SU-DHL-6 (cell line): Measurements from ENCODE around the gene POLR3GL.

Experiments used
- H2AFZ ChIP-seq: fragments of 200-600 bp; sonication (generic); 2 replicates; pipeline ENCODE4 v1.6.1; 2014; ENCODE audit warnings: low read depth, mild to moderate bottlenecking, moderate library complexity, mixed read lengths, antibody characterized with exemption, low read length; ENCODE audit not compliant: severe bottlenecking
- H3F3A ChIP-seq: fragments of 200-600 bp; shearing (Covaris generic); 2 replicates; pipeline ENCODE4 v1.6.0; 2016; ENCODE audit warnings: antibody characterized with exemption, mild to moderate bottlenecking; ENCODE audit not compliant: insufficient read depth
- H3K27ac ChIP-seq: fragments of 200-600 bp; sonication (generic); 2 replicates; pipeline ENCODE4 v1.5.1; 2016; ENCODE audit warnings: low read depth, mild to moderate bottlenecking, low read length, moderate library complexity, mixed read lengths
- H3K27me3 ChIP-seq: fragments of 200-600 bp; sonication (generic), shearing (Covaris generic); 2 replicates; pipeline ENCODE4 v1.6.0; 2014; ENCODE audit warnings: mild to moderate bottlenecking, low read length
- H3K36me3 ChIP-seq: fragments of 200-600 bp; sonication (generic); 2 replicates; pipeline ENCODE4 v1.6.1; 2014; ENCODE audit warnings: mild to moderate bottlenecking, low read length, mixed read lengths
- H3K4me2 ChIP-seq: fragments of 300-600, 200-600 bp; shearing (Covaris generic), sonication (generic); 2 replicates; pipeline ENCODE4 v1.6.0; 2014; ENCODE audit warnings: low read length, low read depth, mild to moderate bottlenecking; ENCODE audit not compliant: poor library complexity, severe bottlenecking
- H3K4me3 ChIP-seq: fragments of 200-600 bp; sonication (generic); 2 replicates; pipeline ENCODE4 v1.5.1; 2014; ENCODE audit warnings: antibody characterized with exemption, low read length, mild to moderate bottlenecking, mixed read lengths; ENCODE audit not compliant: insufficient read depth, poor library complexity, severe bottlenecking
- H3K79me2 ChIP-seq: fragments of 200-600 bp; sonication (generic); 2 replicates; pipeline ENCODE4 v1.6.1; 2014; ENCODE audit warnings: mild to moderate bottlenecking, low read length, moderate library complexity; ENCODE audit not compliant: insufficient read depth
- H3K9ac ChIP-seq: fragments of 200-600 bp; sonication (generic); 2 replicates; pipeline ENCODE4 v1.7.0; 2014; ENCODE audit warnings: mild to moderate bottlenecking, low read length
- H3K9me2 ChIP-seq: fragments of 200-600 bp; sonication (generic); replicated peaks from 2 replicates; pipeline ENCODE4 v1.6.1; 2014; ENCODE audit warnings: low read length; ENCODE audit not compliant: insufficient read depth
- H3K9me3 ChIP-seq: fragments of 200-600 bp; sonication (generic); 2 replicates; pipeline ENCODE4 v1.6.1; 2014; ENCODE audit warnings: low read length, mixed read lengths; ENCODE audit not compliant: insufficient read depth
- H4K20me1 ChIP-seq: fragments of 200-600 bp; sonication (generic); 2 replicates; pipeline ENCODE4 v1.6.1; 2014; ENCODE audit warnings: low read depth, mild to moderate bottlenecking, antibody characterized with exemption, low read length, moderate library complexity, mixed read lengths
- EZH2phosphoT487 ChIP-seq: fragments of 200-600 bp; sonication (generic), shearing (Covaris generic); conservative IDR thresholded peaks from 2 replicates; pipeline ENCODE4 v1.6.1; 2018; ENCODE audit warnings: mild to moderate bottlenecking, antibody characterized with exemption, low read length, moderate library complexity, mixed read lengths
- TF ChIP-seq, protein P1 (sequence below): fragments of 200-600 bp; sonication (generic); IDR thresholded peaks from one replicate; pipeline ENCODE4 v1.5.1; 2017; ENCODE audit warnings: antibody characterized with exemption, mild to moderate bottlenecking, low read length, moderate library complexity; ENCODE audit not compliant: insufficient read depth, poor library complexity, severe bottlenecking

POLR3GL gene

DNA sequence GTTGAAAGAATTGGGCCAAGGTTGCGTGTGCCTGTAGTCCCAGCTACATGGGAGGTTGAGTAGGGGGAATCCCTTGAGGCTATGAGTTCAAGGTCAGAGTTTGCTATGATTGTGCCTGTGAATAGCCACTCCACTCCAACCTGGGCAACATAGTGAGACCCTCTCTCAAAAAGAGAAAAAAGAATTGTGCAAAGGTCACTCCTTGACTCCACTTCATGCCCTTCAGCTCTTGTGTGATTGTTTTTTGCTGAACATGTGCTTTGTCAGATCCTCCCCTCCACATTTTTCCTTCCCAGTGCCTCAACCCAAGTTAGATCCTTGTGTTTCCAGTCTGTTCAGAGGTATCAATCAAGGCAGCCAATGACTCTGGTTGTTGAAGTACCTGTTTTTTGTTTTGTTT is 23.4 kb downstream of the POLR3GL start:
- H3K27me3 ChIP-seq: no peaks in the 10 kb centered on the region
- H4K20me1 ChIP-seq: no peaks in the 10 kb centered on the region
- H3K4me2 ChIP-seq: no peak overlapping the region
- H3K27ac ChIP-seq: no peak overlapping the region
- H3K9me2 ChIP-seq: no peaks in the 10 kb centered on the region
- TF ChIP-seq, protein P1, sequence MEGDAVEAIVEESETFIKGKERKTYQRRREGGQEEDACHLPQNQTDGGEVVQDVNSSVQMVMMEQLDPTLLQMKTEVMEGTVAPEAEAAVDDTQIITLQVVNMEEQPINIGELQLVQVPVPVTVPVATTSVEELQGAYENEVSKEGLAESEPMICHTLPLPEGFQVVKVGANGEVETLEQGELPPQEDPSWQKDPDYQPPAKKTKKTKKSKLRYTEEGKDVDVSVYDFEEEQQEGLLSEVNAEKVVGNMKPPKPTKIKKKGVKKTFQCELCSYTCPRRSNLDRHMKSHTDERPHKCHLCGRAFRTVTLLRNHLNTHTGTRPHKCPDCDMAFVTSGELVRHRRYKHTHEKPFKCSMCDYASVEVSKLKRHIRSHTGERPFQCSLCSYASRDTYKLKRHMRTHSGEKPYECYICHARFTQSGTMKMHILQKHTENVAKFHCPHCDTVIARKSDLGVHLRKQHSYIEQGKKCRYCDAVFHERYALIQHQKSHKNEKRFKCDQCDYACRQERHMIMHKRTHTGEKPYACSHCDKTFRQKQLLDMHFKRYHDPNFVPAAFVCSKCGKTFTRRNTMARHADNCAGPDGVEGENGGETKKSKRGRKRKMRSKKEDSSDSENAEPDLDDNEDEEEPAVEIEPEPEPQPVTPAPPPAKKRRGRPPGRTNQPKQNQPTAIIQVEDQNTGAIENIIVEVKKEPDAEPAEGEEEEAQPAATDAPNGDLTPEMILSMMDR: no peak
- TF ChIP-seq EZH2phosphoT487: no peak
- H3K4me3 ChIP-seq: no peak overlapping the region
- no peak overlapping the region for H2AFZ ChIP-seq
- no peaks in the 10 kb centered on the region for H3K79me2 ChIP-seq
- H3K9ac ChIP-seq: no peak overlapping the region
- H3K36me3 ChIP-seq: no peaks in the 10 kb centered on the region
- no peaks in the 10 kb centered on the region for H3K9me3 ChIP-seq
- peaks cover 16% of the 10 kb centered on the region for H3F3A ChIP-seq

DNA sequence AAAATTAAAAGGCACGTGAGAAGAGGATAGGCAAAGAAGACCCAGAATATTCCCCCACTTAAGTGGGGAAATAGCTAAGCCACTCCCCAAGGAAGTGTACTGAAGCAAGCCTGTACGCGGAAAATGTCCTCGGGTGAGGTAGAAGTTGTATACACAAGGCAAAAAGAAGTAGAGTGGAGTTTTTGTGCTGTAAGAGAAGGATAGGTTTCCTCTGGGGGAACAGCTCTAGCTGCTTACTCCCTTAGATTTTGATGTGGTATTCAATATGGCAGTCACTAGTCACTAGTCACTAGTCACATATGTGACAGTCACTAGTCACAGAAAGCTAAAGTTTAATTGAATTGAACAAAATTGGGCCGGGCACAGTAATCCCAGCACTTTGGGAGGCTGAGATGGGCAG is 24.3 kb downstream of the POLR3GL start:
- no peak overlapping the region for H3K4me2 ChIP-seq

DNA sequence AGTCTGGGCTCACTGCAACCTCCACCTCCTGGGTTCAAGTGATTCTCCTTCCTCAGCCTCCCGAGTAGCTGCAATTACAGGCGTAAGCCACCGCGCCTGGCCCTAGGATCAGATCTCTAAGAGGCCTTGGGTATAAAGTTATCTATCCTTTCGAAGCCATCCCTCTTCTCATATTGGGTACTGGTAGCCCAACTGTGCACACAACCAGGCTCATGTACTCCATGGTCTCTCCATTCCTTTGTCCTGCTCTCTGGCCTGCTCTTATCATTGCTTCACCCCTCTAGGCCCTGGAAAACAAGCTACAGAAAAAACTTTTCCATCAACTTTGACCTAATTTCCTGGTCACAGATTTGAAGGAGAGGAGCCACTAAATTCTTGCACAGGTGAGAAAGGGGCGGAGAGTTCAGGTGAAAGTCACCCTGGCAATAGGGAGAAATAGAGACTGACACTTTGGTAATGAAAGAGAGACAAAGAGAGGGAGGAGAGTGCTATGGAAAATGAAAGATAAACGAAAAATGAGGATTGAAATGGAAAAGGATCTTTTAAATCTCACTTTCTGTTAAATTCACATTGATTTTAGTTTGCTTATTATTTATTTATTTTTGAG is 25.9 kb downstream of the POLR3GL start:
- no peak overlapping the region for H2AFZ ChIP-seq
- H3K9ac ChIP-seq: no peak overlapping the region
- peaks cover 5% of the 10 kb centered on the region; the same call in 1 of the 2 replicates for H4K20me1 ChIP-seq
- no peaks in the 10 kb centered on the region for H3K27me3 ChIP-seq
- TF ChIP-seq, protein P1: no peak
- TF ChIP-seq EZH2phosphoT487: no peak
- H3K36me3 ChIP-seq: peaks cover 22% of the 10 kb centered on the region
- peaks cover 39% of the 10 kb centered on the region for H3F3A ChIP-seq
- H3K9me2 ChIP-seq: no peaks in the 10 kb centered on the region
- peaks cover 4% of the 10 kb centered on the region; the same call in 1 of the 2 replicates for H3K79me2 ChIP-seq
- no peak overlapping the region for H3K4me2 ChIP-seq
- no peaks in the 10 kb centered on the region for H3K9me3 ChIP-seq
- no peak overlapping the region for H3K4me3 ChIP-seq
- H3K27ac ChIP-seq: no peak overlapping the region

More for the DNA sequence above, 24.3 kb downstream of the POLR3GL start:
- no peak overlapping the region for H3K27ac ChIP-seq
- H3K9me3 ChIP-seq: no peaks in the 10 kb centered on the region
- peaks cover 24% of the 10 kb centered on the region for H3F3A ChIP-seq
- H4K20me1 ChIP-seq: no peaks in the 10 kb centered on the region
- no peaks in the 10 kb centered on the region for H3K27me3 ChIP-seq
- no peak overlapping the region for H3K4me3 ChIP-seq
- peaks cover 8% of the 10 kb centered on the region for H3K36me3 ChIP-seq
- no peak overlapping the region for H3K9ac ChIP-seq
- no peak for TF ChIP-seq EZH2phosphoT487
- TF ChIP-seq, protein P1: no peak
- no peaks in the 10 kb centered on the region for H3K79me2 ChIP-seq
- H3K9me2 ChIP-seq: no peaks in the 10 kb centered on the region
- H2AFZ ChIP-seq: no peak overlapping the region
